ENCODE results near the gene DUS4L.

DNA sequence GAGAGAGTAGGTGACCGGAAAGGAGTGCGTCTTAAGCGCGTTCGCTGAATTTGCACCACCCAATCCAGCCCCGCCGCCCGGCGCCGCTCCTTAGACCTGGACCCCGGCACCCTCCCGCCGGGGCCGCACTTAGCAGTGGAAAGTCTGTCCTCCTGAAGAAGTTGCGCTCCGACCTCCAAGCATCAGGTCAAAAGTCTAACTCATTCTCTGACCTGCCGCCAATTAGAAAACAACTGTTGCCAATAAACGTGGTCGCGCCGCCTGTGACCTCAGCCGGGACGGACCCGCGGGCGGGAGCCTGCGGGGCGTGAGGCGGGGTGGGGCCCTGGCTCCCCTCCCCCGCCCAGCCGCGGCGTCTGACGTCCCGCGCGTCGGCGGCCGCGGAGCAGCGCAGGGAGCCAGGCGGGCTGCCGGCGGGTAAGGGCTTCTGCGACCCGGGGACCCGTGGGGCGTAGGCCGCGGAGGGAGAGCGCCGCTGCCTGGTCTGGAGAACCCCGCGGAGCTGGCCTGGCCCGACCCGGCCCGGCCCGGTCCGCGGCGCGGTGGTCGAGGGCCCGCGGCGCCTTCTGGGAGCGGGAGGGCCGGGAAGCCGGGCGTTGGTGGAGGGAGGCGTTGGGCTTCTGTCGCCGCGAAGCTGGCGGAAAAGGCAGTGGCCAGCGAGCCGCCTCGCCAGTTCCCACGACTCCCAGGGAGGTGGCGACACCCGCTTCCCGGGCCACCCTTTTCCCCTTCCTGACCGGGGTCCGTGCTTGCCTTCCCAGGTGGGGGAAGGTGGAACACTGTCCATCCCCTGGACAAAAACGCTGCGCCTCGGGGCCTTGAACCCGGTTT is 16.3 kb downstream of the DUS4L start, which contains the start of gene BCAP29:
- TF ChIP-seq, protein P1, sequence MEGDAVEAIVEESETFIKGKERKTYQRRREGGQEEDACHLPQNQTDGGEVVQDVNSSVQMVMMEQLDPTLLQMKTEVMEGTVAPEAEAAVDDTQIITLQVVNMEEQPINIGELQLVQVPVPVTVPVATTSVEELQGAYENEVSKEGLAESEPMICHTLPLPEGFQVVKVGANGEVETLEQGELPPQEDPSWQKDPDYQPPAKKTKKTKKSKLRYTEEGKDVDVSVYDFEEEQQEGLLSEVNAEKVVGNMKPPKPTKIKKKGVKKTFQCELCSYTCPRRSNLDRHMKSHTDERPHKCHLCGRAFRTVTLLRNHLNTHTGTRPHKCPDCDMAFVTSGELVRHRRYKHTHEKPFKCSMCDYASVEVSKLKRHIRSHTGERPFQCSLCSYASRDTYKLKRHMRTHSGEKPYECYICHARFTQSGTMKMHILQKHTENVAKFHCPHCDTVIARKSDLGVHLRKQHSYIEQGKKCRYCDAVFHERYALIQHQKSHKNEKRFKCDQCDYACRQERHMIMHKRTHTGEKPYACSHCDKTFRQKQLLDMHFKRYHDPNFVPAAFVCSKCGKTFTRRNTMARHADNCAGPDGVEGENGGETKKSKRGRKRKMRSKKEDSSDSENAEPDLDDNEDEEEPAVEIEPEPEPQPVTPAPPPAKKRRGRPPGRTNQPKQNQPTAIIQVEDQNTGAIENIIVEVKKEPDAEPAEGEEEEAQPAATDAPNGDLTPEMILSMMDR (IDR thresholded peaks at IDR 0.05) = peak in 3 of 5 experiments; percentile 31 to 41 (median 38)
- TF ChIP-seq EP300 (IDR thresholded peaks at IDR 0.05) (peak in 1 of 2 donors; percentile 30), POLR2A (IDR thresholded peaks at IDR 0.05) (peak; percentile 24 to 78)

All from tibial nerve (tissue), 4 donors.